Stimulated activated CD8-positive, alpha-beta memory T cell treated with anti-CD3 and anti-CD28 coated beads, Interleukin-4, amount 100 ng/mL, for 1 hour (primary cell): ENCODE measurements around the gene RNF11.

Experiments
- DNase-seq, 2 donors: peaks; one replicate each; pipeline ENCODE4 v3.0.0-alpha.2; 2020; ENCODE audit warnings: low read depth in 2 of 2, low spot score in 1 of 2

RNF11 gene

GRCh38 chr1:51311826-51312225, 75.8 kb downstream of the RNF11 start:
- no peak for DNase-seq

- DNase-seq = no peak
Measured at GRCh38 chr1:51312718-51313117, 76.6 kb downstream of the RNF11 start.

- DNase-seq = no peak
Measured at GRCh38 chr1:51313268-51313852, 77.3 kb downstream of the RNF11 start.

- no peak for DNase-seq
Measured at GRCh38 chr1:51313961-51314777, 78.1 kb downstream of the RNF11 start.

- no peak for DNase-seq
Measured at GRCh38 chr1:51314974-51315373, 78.9 kb downstream of the RNF11 start.

GRCh38 chr1:51316113-51316845, 80.2 kb downstream of the RNF11 start:
- no peak for DNase-seq

GRCh38 chr1:51316846-51317120, 80.7 kb downstream of the RNF11 start:
- no peak for DNase-seq

- no peak for DNase-seq
Measured at GRCh38 chr1:51317798-51318197, 81.7 kb downstream of the RNF11 start.

GRCh38 chr1:51320967-51321923, 85.2 kb downstream of the RNF11 start:
- DNase-seq = no peak

- DNase-seq = no peak
Measured at GRCh38 chr1:51321924-51322280, 85.8 kb downstream of the RNF11 start.

- no peak for DNase-seq
Measured at GRCh38 chr1:51322417-51323101, 86.5 kb downstream of the RNF11 start.
